ENCODE measurements around the gene CHST5.
"Not testable (repeated sequence)": the region's sequence is repeated elsewhere in the genome, so short reads cannot be mapped to it uniquely, and the experiment has no call there.

Gene CHST5

DNA sequence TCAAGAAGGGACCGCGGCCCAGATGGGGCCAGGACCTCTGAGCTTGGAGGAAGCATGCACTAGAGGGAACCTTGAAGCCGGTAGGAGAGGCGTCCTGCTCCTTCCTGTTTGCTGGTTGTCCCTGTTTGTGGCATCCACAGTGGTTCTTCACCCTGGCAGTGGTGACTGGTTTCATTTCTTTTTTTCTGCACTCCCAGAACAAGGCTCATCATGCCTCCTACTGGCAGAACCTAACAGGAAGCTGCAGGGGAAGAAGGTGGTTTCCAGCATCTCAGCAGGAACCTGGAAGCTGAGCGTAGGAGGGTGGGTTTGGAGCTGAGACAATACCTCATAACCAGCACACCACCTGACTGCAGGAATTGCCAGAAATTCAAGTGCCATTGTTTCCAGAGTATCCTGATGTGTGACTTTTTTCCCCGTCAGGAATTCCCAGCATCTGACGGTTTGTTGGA lies 14.3 kb upstream of the CHST5 start:
- peak; percentile 56 for DNase-seq (ENCODE audit: low read depth, low spot score)

DNA sequence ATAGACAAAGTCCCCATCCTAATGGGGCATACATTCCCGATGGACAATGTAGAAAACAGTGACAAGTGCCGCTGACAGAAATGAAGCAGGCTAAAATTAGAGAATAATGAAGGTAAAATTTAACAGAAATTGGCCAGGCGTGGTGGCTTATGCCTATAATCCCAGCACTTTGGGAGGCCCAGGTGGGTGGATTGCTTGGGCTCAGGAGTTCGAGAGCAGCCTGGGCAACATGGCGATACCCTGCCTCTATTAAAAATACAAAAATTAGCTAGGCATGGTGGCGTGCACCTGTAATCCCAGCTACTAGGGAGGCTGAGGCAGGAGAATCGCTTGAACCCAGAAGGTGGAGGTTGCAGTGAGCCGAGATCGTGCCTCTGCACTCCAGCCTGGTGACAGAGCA lies 12.5 kb upstream of the CHST5 start:
- not testable (repeated sequence) for DNase-seq (ENCODE audit: low read depth, low spot score)

DNA sequence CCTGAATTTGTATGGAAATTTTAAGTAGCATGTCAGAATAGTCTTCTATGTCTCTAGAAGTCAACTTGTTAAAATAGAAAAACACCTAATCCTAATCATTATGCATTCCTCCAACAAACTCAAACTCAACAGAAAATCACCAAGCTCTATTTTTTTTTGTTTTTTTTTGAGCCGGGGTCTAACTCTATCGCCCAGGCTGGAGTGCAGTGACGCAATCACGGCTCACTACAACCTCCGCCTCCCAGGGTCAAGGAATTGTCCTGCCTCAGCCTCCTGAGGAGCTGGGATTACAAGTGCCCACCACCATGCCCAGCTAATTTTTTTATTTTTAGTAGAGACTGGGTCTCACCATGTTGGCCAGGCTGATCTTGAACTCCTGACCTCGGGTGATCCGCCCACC lies 10.4 kb upstream of the CHST5 start:
- no peak for DNase-seq (ENCODE audit: low read depth, low spot score)

DNA sequence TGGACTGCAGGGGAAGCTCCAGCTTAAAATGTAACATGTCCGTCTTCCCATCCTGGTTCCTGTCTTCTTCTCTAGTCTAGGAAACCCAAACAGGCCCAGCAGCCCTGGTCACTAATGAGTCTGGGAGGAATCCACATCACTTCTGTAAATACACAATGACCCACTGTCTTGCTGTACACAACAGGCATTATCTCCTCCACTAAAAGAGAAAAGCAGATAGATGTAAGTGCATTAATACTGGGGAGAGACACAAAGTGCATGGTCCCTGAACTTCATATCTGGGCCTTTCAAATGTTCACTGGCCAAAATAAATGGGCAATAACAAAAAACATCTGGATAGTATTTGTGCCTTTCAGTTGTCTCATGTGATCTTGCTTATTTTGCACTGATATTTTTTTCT lies 10.0 kb upstream of the CHST5 start:
- DNase-seq (ENCODE audit: low read depth, low spot score): not testable (repeated sequence)

DNA sequence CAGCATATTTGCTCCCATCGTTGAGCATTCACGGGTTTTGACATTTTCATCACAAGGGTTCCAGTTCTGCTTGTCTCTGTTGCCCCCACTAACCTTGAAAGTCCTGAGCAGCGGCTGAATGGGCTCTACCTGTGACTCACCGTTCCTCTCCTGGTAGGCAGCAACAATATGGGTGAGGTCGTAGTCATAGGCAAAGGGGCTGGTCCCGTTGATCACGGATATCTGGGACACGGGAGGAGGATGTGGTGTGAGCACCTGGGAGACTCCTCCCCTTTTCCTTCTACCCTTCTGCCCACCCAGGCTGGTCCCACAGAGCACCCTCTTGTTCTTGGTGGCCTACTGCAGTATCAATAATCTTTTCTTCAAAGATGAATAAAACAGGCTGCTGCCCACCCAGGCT lies 6.6 kb upstream of the CHST5 start:
- not testable (repeated sequence) for DNase-seq (ENCODE audit: low read depth, low spot score)

DNA sequence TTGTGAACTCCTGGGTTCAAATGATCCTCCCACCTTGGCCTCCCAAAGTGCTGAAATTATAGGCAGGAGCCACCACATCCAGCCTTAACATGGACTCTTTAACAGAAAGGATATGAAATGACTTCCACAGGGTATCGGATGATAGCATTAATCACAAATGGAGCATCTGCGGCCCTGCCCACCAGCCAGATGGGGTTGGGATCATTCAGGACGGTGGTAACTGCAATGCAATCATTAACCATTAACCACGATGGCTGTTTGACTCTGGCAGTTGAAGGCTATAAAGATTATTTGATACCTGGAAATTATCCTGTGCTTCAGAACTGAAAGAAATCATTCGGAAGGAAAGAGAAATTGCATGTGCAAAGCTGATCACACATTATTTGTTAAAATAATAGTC lies 5.3 kb upstream of the CHST5 start:
- DNase-seq (ENCODE audit: low read depth, low spot score): no peak

DNA sequence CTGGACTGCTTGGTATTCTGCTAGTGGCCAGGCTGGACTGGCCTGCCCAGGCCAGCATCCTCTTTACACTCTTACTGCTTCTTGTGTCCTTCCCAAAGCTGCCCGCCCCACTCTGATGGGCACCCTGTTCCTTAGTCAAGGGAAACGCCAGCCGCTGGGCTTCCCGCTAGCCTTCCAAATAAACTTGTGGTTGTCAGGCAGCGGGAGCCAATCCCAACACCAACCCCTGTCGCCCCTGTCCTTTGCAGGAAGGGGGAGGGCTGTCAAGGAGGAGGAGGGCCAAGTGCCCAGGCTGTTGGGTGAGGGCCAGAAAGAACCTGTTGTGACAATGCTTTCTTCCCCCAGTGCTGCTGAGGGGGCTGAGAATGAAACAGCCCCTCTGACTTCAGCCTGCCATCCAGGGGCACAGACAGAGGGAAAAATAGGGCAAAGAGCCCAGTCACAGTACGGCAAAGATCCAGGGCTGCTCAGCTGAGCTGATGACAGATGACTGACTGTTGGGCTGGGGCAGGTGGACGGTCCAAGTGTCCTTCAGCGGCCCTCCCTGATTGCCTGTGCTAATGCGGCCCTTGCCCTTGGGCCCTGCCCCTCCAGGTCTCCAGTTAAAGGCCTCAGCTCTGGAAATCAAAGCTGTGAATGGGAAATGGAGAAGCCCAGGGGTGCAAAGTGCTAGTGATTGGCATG lies 3.1 kb upstream of the CHST5 start:
- DNase-seq (ENCODE audit: low read depth, low spot score): not testable (repeated sequence)

DNA sequence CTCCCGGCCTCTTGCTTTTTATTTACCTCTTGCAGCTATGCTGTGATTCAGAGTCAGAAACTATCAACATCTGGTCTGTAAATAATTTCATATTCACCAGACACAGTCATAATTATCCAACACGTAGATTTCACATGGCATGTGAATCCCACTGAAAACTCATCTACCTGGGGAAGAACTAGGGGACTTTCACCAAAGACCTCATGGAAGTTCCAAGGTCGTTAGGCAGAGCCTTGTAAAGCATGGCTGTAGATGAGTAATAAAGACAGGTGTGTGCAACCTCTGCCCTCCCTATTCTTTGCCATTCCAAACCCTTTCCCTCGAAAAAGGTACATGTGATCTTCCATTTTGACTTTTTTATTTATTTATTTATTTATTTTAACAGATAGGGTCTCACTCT lies 1.9 kb upstream of the CHST5 start:
- no peak for DNase-seq (ENCODE audit: low read depth, low spot score)

DNA sequence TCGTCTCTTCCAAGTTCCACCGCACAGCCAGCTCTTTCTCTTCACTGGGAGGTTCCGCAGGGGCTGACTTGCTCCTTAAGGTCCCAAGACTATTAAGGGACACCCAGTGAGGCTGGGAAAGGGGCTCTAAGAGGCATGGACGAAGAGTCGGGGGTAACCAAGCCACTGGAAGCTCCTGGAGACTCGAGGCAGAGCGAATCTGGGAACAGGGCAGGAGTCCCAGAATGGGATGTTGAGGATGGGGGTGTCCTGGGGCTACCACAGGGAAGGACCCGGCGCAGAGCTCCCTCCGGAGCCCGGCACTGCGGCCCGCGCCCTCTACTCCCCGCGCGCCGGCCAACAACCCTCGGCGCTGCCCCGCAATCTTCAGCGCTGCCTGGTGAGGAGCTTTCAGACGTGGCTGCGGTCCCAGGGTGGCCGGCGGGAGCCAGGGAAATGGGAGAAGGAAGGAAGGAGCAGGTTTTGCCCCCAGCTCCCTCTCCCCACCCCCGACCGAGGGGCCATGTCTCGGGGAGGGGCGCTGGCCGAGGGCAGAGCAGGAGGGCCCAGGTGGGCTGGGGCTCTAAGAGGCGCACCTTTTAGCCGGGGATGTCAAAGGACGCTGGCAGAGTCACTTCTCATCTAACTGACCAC lies 581 bp downstream of the CHST5 start:
- DNase-seq (ENCODE audit: low read depth, low spot score): no peak

DNA sequence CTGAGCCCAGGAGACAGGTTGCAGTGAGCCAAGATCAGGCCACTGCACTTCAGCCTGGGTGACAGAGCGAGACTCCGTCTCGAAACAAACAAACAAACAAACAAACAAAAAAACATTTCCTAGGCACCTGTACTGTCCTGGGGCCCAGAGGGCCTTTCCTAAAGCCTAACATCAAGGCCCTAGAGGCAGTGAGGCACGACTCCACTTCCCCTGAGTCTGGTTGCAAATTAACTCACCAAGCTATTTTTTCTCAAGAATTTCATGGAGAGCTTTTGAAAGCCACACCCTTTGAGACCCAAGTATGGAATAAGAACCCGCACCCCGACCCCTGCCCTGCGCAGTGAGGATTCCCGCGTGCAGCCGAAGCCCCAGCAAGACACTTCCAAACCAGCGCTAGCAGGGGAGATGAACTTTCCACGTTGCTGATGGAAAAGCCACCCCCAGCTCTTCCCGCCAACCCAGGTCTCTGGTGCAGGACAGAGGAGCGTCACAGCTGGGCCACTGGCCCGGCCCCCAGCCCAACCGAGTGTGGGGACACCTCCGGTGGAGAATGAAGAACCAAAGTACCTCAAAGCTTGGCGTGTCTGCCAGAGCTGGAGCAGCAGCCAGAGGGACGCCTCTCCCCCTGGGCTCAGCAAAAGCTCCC lies 1.2 kb downstream of the CHST5 start:
- no peak for DNase-seq (ENCODE audit: low read depth, low spot score)

DNA sequence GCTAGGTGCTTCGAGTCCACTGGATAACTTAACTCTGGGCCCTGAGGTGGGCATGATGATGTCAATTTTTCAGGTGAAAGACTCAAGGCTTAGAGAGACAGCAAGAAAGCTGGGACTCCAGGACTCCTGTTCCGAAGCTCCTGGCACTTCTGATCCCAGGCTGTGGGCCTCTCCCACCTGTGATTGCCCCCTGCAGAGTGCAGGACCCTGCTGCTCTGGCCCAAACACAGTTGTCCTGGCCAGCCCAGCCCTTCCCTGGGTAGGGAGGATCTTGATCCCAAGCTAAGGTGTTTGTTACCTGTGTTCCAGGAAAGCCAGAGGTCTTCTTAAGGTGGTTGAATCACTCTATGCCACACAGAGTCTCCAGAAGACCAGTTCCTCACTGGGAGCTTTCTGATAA lies 3.1 kb downstream of the CHST5 start:
- DNase-seq (ENCODE audit: low read depth, low spot score): no peak

DNA sequence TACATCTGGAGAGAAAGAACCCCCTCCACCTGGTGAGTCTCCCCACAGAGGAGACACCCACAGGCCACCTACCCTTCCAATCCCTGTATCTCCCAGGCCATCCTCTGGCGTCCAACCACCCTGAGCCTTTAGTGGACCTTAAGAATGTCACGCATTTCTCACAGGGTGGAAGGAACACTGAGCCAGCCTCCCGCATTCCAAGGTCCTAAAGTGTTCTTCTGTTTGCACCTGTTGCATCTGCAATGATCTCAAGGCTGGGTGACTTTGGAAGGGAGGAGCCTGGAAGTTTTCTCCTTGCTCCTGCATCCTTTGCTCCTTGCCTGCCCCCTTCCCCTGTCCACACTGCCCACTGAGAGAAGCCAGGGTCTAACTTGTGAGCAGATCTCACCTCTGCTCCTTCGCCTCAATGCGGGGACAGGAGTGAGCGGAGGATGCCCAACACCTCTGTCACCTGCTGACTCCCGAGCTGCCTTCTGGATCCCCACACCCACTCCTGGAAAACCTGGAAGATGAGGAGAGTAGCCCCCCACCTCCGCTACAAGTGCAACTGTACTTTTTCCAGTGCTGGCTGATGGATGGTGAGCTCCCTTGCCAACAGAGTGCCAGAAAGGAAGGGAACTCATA lies 3.7 kb downstream of the CHST5 start:
- no peak for DNase-seq (ENCODE audit: low read depth, low spot score)

DNA sequence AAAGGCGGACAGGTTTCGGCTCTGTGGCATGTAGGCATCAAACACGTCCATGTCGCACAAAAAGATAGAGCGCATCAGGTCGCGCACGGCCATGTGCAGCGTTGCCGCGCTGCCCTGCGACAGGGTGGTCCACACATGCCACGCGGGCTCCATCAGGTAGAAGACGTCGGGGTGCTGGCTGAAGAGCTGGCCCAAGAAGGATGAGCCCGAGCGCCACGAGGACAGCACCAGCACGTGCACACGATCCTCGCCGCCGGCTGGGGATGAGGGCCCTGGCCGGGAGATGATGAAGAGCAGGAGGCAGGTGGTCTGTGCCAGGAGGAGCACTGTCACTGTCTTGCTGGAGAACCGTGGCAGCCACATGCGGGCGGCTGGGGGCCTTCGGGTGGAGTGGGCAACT lies 5.9 kb downstream of the CHST5 start:
- no peak for DNase-seq (ENCODE audit: low read depth, low spot score)

DNA sequence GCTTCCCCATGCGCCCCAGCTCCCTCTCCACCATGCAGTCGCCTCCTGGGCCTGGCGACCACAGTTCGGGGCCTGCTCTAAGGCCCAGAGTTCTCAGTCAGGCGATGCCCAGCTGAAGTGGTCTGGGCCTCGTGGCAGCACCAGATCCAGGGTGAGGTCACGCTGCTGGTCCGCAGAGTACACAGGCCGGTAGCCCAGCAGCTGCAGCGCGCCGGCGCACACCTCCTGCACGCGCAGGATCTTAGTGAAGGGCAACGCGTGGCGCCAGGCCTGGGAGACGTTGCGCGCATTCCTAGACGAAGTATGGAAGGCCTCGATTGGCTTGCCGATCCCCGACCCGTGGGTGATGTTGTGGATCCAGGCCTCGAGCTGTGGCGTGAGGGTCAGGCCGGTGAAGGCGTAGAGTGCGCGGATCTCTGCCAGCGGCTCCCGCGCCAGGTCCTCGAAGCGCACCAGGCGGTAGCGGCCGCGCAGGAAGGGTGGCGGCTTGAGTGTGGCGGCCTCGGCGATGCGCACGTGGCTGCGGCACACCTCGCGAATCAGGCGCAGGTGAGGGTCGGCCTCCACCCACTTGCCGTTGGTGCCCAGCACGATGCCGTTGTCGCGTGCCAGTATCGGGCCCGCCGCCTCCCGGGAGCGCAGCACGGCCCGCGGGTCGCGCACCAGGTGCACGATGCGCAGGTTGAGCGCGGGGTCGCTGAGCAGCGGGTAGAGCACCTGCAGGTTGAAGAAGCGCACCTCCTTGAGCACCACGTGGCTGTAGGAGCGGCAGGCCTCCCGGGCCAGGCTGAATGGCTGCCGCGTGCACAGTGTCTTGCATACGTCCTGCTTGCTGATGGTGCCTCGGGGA lies 6.6 kb downstream of the CHST5 start:
- DNase-seq (ENCODE audit: low read depth, low spot score): no peak

DNA sequence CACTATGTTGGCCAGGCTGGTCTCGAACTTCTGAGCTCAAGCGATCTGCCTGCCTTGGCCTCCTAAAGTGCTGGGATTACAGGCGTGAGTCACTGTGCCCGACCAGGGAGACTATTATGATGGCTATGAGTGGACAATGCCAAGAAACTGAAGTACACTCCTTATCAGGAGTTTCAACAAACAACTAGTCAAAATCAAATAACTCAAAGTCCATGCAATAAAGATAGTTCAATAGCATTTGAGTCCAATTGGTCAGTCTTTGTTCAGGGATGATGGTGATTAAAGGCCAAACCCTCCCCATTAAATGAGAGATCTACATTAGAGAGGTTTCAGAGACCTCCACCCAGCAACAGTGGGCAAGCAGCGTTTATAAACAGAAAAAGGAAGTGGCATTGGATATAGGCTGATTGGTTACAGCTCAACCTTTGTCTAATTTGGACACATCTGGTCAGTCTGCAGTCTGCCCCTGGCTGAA lies 8.0 kb downstream of the CHST5 start:
- no peak for DNase-seq (ENCODE audit: low read depth, low spot score)

DNA sequence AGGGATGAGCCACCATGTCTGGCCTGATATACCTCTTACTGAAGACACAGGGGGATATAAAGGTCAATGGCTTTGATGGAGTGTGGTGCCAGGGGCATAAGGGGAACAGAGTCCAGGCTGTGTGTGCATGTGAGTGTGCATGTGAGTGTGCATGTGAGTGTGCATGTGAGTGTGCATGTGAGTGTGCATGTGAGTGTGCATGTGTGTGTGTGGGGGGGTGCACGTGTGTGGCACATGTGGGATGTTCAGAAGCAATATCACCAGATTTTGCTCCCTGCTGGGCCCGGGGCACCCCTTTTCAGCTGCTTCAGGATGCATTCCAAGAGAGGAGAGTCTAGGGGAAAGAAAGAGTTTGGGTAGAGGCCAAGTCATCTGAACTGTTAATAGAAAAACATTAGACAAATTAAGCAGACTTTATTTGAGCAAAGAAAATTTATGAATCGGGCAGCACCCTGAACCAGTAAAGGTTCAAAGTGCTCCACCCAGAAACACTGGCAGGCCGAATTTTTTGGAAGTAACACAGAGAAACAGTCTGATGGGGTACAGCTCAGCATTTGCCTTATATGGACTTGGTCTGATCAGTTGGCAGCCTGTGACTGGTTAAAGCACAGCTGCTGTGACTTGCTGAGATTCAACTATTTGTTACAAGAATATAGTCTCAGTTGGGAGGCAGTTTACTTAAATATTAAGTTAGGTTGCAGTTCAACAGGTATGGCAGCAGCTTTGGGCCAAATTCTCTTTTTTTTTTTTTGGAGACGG lies 9.7 kb downstream of the CHST5 start:
- DNase-seq (ENCODE audit: low read depth, low spot score): no peak

DNA sequence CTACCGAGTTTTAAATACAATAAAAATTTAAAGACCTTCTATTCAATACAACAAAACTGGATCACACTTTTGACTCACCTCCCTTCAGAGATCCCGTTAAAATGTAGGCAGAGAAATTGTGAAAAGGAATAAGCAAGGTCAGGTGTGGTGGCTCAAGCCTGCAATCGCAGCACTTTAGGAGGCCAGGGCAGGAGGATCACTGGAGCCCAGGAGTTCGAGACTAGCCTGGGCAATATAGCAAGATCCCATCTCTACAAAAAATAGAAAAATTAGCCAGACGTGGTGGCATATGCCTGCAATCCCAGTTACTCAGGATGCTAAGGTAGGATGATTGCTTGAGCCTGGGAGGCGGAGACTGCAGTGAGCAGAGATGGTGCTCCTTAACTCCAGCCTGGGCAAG lies 16.7 kb downstream of the CHST5 start:
- DNase-seq (ENCODE audit: low read depth, low spot score): no peak

DNA sequence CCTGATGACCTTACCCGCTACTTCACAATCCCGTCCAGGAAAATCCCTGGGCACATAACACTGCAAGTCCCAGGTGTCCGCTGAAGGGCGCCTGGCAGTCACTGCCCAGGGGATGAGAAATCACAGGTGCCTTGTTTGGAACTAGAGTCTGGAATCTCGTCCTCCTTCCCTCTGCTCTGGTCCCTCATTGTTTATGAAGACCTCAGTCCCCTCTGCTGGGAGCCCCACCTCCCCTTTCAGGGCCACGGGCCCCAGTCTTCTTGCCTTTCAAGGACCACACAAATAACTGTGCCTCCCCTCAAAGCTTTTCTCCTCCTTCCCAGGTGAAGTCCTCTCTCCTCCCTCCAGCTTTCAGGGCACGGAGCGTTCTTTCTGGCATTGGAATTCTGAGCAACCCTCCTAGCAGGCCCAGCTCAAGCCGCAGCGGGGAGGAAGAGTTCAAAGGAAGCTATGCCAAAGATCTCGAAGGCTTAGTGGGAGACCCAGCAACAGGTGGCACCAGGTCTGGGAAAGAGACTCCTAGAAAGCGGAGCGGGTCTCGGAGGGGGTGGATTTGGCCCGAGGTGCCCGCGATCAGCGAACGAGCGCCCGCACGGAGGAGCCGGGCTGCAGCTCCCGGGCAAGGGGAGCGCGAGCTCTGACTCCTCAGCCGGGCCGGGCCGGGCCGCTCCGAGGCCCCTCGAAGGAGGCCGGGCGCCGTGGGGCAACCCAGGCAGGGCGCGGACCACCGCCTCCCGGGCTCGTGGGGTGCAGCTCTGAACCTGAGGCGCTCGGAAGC lies 19.5 kb downstream of the CHST5 start:
- DNase-seq (ENCODE audit: low read depth, low spot score): not testable (repeated sequence)

DNA sequence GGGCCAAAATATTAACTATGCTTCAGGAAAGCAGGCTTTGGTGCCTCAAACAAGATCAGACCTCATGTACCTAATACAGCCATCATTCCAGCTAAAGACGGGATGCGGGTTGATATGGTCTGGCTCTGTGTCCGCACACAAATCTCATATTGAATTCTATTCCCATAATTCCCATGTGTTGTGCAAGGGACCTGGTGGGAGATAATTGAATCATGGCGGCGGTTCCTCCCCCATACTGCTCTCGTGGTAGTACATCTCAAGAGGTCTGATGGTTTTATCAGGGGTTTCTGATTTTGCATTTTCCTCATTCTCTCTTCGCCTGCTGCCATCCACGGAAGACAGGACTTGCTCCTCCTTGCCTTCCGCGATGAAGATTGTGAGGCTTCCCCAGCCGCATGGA lies 21.6 kb downstream of the CHST5 start:
- DNase-seq (ENCODE audit: low read depth, low spot score): no peak

DNA sequence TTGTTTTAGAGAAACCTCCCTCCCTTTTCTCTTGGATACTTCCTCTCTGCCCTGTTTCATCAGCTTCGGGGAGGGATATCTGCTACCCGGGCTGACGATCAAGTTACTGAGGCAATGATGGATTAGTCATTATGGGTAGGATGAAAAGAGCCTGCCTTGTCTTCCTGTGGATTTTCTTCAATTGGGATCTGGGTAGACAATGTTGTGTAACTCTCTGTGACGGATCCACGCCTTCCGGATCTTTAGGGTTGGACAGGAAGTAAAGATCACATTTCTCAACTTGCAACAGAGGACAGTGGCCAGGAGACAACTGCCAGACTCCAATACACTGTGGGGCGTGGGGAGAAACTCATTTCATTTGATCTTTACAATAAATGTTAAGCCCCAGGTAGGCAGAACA lies 29.3 kb downstream of the CHST5 start:
- no peak for DNase-seq (ENCODE audit: low read depth, low spot score)

Data from iPS DF 19.7 (cell line).